GM06990 (cell line): ENCODE results near the gene TEAD1.

Source experiments
- DNase-seq: peaks from one replicate; pipeline ENCODE4 v3.0.0-alpha.2; 2011; ENCODE audit not compliant: insufficient read length; ENCODE audit errors: extremely low read depth
- H3K27me3 ChIP-seq: replicated peaks from 2 replicates; pipeline ENCODE4 v1.6.0; 2011; ENCODE audit warnings: low read length; ENCODE audit not compliant: control insufficient read depth, insufficient read depth
- H3K36me3 ChIP-seq: 2 replicates; pipeline ENCODE4 v1.5.1; 2011; ENCODE audit warnings: low read length; ENCODE audit not compliant: control insufficient read depth, insufficient read depth
- H3K4me3 ChIP-seq: replicated peaks from 2 replicates; pipeline ENCODE4 v1.5.1; 2011; ENCODE audit warnings: low read depth, mild to moderate bottlenecking, control low read depth, low read length
- CTCF ChIP-seq: IDR thresholded peaks from 2 replicates; pipeline ENCODE4 v1.5.1; 2011; ENCODE audit warnings: low read length, control low read depth, mild to moderate bottlenecking, inconsistent platforms; ENCODE audit not compliant: insufficient read depth, poor library complexity, severe bottlenecking

TEAD1 gene

DNA sequence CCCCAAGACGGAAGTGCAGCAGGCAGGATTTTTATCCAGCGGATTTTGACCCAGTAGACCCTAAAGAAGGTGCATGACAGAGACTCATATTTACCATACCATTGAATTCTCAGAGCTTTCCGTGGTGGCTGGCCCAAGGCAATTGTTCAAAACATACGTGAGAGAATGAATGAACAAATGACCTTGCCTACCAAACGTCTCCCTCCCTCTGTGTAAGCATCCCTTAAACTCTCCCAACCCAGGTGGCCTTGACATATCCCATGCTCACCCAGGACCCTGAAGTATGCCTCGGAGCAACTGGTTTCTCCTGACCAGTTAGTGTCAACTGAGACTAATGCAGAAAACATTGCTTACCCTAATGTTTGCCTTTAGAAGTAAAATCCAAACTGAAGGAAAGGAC is 154.9 kb downstream of the TEAD1 start:
- Histone ChIP-seq H3K27me3 (0 out of 2 replicates have a peak, but pooled peaks cover 1% of the 10 kb centered on the region), H3K36me3 (no peaks in the 10 kb centered on the region), H3K4me3 (no peak overlapping the region)
- no peak for DNase-seq
- no peak for TF ChIP-seq CTCF

DNA sequence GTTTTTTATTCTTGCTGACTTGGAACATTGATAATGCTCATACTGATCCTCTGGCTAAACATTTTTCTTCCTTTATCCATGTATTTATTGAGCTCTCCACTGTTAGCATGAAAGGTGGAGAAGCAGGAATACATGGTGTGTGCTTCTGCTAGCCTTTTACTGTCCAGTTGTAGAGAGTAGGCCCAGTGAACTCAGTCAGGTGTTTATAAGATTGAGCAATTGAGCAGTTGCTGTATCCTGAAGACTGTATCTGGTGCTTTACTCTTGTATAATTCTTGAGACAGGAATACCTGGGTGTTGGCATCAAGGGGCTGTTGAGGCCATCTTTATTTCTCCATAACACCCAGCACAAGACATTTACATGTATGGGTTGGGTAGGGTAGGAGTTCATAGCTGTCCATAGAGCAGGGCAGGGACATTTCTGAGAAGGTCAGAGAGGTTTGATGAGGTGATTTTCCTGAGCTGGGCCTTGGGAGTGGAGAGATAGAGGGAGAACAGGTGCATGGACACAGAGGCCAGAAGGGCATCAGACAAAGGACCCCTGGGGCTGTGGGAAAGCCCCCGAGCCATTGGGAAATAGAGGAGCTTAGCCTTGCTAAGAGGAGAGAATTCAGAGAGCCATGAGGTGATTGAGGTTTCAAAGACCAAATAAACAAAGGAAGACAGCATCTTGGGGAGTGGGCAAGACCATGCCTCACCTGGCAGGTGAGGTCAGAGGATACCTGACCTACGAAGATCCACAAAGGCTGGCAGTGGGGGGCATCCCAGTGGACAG is 155.5 kb downstream of the TEAD1 start:
- no peak overlapping the region for H3K4me3 ChIP-seq
- no peak for DNase-seq
- TF ChIP-seq CTCF: no peak
- H3K27me3 ChIP-seq: 0 out of 2 replicates have a peak, but pooled peaks cover 1% of the 10 kb centered on the region
- no peaks in the 10 kb centered on the region for H3K36me3 ChIP-seq

- H3K36me3 ChIP-seq: no peaks in the 10 kb centered on the region
- peaks cover 1% of the 10 kb centered on the region; the same call in 1 of the 2 replicates for H3K27me3 ChIP-seq
- no peak for DNase-seq
- TF ChIP-seq CTCF: no peak
- H3K4me3 ChIP-seq: no peak overlapping the region
These were observed 157.4 kb downstream of the TEAD1 start for GRCh38 chr11:12831471-12832202.

DNA sequence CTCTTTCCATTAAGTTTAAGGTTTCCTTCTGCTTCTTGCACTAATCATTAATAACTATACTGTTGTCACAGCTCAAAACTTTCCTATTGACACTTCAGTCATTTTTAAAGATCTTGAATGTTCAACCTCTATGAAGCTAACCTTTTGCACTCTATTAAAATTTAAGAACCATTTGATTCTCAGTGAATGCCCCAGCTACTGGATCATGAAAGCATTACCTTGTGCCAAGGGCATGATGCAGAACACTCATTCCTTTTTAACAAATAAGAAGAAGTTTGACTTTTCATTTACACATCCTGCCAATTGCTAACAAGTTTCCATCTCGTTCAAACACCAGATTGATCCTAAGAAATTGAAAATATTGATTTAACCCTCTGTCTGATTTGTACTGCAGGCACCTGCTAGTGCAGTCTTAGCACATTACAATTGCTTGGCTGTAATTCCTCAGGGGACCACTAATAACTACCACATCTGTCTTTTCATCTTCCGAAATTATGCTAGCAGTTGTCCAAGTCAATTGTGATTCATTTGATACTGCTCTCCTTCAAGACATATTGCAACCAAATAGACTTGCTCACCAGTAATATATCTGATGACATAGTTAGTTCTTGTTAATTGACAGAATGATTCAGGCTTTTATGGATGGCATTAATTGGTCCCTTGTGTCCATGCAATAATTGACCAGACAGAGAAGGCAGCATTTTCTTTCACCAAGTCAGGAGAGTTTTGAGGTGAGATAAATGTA is 158.4 kb downstream of the TEAD1 start:
- DNase-seq: no peak
- H3K27me3 ChIP-seq: peaks cover 1% of the 10 kb centered on the region; the same call in 1 of the 2 replicates
- no peak overlapping the region for H3K4me3 ChIP-seq
- no peaks in the 10 kb centered on the region for H3K36me3 ChIP-seq
- TF ChIP-seq CTCF: no peak

- Histone ChIP-seq H3K36me3 (no peaks in the 10 kb centered on the region), H3K4me3 (no peak overlapping the region), H3K27me3 (peaks cover 1% of the 10 kb centered on the region; the same call in 1 of the 2 replicates)
- no peak for DNase-seq
- no peak for TF ChIP-seq CTCF
These were observed 159.9 kb downstream of the TEAD1 start for GRCh38 chr11:12834166-12834565.
